IPS-20b (cell line): ENCODE data around the gene ITGAE.

Experiments
- H3K27ac ChIP-seq: one replicate; pipeline ENCODE4 v1.5.1; 2013; ENCODE audit warnings: low read length
- H3K27me3 ChIP-seq: 2 replicates; pipeline ENCODE4 v1.6.1; 2013; ENCODE audit warnings: mild to moderate bottlenecking, low read length, inconsistent platforms; ENCODE audit not compliant: insufficient read depth
- H3K36me3 ChIP-seq: 2 replicates; pipeline ENCODE4 v1.6.1; 2013; ENCODE audit warnings: low read depth, mild to moderate bottlenecking, inconsistent platforms, low read length, moderate library complexity; ENCODE audit not compliant: insufficient read depth
- H3K4me1 ChIP-seq: 2 replicates; pipeline ENCODE4 v1.6.1; 2013; ENCODE audit warnings: mild to moderate bottlenecking, control low read depth, inconsistent platforms, low read length, moderate library complexity; ENCODE audit not compliant: insufficient read depth
- H3K4me3 ChIP-seq: 2 replicates; pipeline ENCODE4 v1.5.1; 2013; ENCODE audit warnings: mild to moderate bottlenecking, low read length, inconsistent platforms
- H3K9ac ChIP-seq: 2 replicates; pipeline ENCODE4 v1.6.1; 2013; ENCODE audit warnings: low read depth, mild to moderate bottlenecking, inconsistent platforms, low read length, moderate library complexity
- H3K9me3 ChIP-seq: 2 replicates; pipeline ENCODE4 v1.6.1; 2013; ENCODE audit warnings: mild to moderate bottlenecking, low read depth, low read length, inconsistent platforms; ENCODE audit not compliant: insufficient read depth

ITGAE gene

GRCh38 chr17:3768341-3768740 lies 32.6 kb downstream of the ITGAE start:
- H3K9me3 ChIP-seq = no peaks in the 10 kb centered on the region
- no peak overlapping the region for H3K9ac ChIP-seq
- no peaks in the 10 kb centered on the region for H3K27me3 ChIP-seq
- H3K4me3 ChIP-seq = no peak overlapping the region
- no peaks in the 10 kb centered on the region for H3K4me1 ChIP-seq
- H3K27ac ChIP-seq = no peak overlapping the region
- H3K36me3 ChIP-seq = no peaks in the 10 kb centered on the region

DNA sequence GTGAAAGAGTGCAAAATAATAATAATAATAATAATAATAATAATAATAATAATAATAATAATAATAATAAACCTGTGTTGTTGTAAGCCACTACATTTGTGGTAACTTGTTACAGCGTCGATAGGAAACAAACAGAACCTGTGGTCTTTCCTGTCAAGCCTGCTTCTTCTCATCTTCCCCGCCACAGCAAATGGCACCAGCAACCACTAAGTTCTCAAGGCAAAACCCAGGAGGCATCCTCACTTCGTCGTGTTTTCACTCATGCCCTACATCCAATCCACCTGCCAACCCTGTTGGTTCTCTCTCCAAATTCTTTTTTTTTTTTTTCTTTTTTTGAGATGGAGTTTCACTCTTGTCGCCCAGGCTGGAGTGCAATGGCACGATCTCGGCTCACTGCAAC lies 34.2 kb downstream of the ITGAE start:
- Histone ChIP-seq H3K36me3 (no peaks in the 10 kb centered on the region), H3K9ac (no peak overlapping the region), H3K4me1 (no peaks in the 10 kb centered on the region), H3K27ac (no peak overlapping the region), H3K9me3 (no peaks in the 10 kb centered on the region), H3K4me3 (no peak overlapping the region), H3K27me3 (no peaks in the 10 kb centered on the region)

- H3K4me1 ChIP-seq = no peaks in the 10 kb centered on the region
- no peak overlapping the region for H3K4me3 ChIP-seq
- H3K27me3 ChIP-seq = no peaks in the 10 kb centered on the region
- H3K36me3 ChIP-seq = no peaks in the 10 kb centered on the region
- H3K9ac ChIP-seq = no peak overlapping the region
- no peaks in the 10 kb centered on the region for H3K9me3 ChIP-seq
- H3K27ac ChIP-seq = no peak overlapping the region
Observed at GRCh38 chr17:3765981-3766380, 35.0 kb downstream of the ITGAE start.

DNA sequence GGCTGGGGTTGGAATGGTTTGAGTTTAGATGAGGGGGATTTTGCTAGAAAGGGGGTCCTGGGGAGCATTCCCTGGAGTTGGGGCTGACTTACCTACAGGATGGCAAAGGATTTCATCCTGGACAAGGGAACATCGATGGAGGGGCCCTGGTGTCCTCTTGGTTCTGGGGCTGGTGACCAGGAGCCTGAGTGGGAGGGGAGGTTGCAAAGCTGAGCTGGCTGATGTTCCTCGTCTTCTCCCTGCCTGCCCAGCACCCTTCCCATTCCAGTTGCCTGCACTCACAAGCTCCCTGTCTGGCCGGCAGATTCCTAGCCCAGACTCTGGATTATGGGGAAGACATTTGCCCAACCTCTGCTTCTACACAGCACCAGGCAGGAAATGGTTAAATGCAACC lies 37.2 kb downstream of the ITGAE start:
- H3K4me3 ChIP-seq = no peak overlapping the region

DNA sequence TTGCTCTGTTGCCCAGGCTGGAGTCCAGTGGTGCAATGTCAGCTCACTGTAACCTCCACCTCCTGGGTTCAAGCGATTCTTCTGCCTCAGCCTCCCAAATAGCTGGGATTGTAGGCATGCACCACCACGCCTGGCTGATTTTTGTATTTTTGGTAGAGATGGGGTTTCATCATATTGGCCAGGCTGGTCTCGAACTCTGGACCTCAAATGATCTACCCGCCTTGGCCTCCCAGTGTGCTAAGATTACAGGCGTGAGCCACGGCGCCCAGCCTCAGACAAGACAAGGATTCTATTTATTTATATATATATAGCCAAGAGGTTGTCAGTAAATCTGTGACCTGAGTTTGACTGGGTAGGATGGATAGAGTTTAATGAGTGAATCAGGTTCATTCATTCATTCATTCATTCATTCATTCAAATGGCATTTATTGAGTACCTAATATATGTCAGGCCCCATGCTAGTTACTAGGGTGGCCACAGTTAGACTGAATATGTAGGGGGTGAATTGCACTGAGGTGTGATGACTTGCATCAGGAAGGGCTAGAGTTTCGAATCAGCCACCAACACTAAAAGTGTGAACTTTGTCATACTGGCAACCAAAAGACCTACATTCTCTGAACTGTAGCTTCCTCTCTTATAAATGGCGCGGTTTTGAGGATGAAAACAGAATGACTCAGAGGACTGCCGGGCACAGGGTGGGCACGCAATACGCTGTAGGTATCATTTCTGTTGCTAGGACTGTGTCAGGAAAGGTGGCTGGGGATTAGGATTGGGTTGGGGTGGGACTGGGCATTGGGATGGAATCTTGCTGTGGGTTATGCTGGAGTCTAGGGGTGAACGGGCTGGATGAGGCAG lies 37.8 kb downstream of the ITGAE start:
- Histone ChIP-seq H3K4me3 (no peak overlapping the region), H3K9me3 (no peaks in the 10 kb centered on the region; the same call in 1 of the 2 replicates), H3K36me3 (no peaks in the 10 kb centered on the region), H3K9ac (no peak overlapping the region), H3K27ac (no peak overlapping the region), H3K27me3 (no peaks in the 10 kb centered on the region), H3K4me1 (no peaks in the 10 kb centered on the region)

More for the DNA sequence above, 37.2 kb downstream of the ITGAE start:
- Histone ChIP-seq H3K9ac (no peak overlapping the region), H3K4me1 (no peaks in the 10 kb centered on the region), H3K9me3 (no peaks in the 10 kb centered on the region; the same call in 1 of the 2 replicates), H3K36me3 (no peaks in the 10 kb centered on the region), H3K27ac (no peak overlapping the region), H3K27me3 (no peaks in the 10 kb centered on the region)

DNA sequence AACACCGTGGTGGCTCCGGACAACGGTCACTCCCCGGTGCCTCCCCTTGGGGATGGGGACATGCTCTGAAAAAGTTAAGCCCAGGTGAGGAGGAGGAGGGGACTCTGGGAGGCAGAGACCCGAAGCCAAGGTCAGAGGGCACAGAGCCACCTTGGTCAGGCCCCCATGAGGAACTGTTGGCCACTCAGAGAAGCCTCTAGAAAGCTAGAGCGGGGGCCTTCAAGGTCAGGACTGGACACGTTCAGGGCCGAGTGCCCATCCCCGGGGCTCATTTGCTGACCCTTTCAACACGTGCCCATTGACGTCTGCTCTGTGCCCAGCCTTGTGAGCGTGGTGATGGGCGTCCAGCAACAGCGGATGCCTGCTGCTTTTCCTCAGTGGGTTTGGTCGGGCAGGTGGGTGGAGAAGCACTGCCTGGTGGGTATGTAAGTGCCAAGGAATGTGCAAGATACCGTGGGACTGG lies 39.0 kb downstream of the ITGAE start:
- Histone ChIP-seq H3K9ac (no peak overlapping the region), H3K27me3 (no peaks in the 10 kb centered on the region), H3K9me3 (no peaks in the 10 kb centered on the region; the same call in 1 of the 2 replicates), H3K27ac (no peak overlapping the region), H3K36me3 (no peaks in the 10 kb centered on the region), H3K4me3 (no peak overlapping the region), H3K4me1 (no peaks in the 10 kb centered on the region)

DNA sequence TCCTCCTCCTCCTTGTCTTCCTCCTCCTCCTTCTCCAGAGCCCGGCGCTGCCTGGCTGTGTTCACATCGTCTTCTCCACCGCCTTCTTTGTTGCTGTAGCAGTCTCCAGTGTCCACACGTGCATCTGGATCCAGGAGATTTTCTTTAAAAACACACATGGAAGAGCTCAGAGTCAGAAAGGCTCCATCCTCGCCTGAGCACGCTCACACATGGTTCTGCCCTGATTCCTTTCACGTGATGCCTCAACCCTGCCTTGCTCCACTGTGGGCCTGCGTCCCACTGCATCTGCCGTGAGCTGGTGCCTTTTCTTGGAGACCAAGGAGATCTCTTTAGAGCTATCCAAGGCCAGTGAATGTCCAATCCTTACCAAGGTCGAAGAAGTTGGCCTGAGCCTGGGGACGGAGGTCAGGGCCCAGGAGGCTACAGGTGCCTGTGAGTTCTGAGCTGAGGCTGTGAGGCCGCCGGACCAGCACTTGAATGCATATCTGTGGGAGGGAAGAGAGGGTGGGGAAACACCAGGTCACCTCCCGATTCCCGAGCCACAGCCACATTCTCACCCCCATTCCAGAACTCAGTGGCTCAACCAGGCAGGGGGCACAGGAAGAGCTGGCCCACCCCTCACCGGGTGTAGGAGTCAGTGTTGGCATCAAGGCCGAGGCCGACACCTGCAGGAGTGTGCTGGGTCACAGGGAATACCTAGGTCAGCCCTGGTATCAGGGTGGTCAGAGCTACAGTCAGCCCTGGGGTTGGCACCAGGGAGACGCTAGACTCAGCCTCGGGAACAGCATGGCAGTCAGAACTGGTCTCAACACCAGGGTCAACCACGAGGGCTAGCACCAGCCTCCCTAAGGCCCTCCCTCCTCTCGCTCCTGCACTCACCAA lies 39.7 kb downstream of the ITGAE start:
- no peaks in the 10 kb centered on the region; the same call in 1 of the 2 replicates for H3K9me3 ChIP-seq
- H3K9ac ChIP-seq = no peak overlapping the region
- no peaks in the 10 kb centered on the region for H3K36me3 ChIP-seq
- no peaks in the 10 kb centered on the region for H3K27me3 ChIP-seq
- no peaks in the 10 kb centered on the region for H3K4me1 ChIP-seq
- no peak overlapping the region for H3K27ac ChIP-seq
- H3K4me3 ChIP-seq = no peak overlapping the region

DNA sequence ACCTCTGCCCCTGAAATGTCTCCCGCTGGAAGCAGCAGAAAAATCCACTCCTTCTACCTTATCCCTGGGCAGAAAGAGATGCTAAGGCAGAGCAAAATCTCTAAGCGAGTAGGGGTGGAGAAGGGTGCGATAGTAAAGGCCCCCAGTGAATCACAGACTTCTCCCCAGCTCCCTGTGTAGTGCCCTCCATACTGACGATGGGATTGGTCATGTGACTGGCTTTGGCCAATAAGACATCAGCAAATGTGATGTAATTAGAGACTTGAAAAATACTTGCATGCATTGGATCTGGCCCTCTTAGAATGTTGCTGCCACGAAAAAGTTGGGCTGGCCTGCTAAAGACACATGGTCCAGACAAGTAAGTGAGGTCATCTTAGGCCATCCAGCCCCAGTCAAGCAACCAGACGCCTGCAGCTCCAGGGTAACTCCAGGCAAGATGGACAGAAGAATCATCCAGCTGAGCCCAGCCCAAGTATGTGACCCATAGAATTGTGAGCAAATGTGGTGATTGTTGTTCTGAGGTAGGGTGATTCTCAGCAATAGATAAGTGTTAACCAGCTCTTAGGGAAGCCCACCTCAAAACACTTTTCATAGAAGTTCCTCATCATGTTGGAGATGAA lies 41.3 kb downstream of the ITGAE start:
- no peaks in the 10 kb centered on the region for H3K36me3 ChIP-seq
- no peaks in the 10 kb centered on the region for H3K4me1 ChIP-seq
- H3K27ac ChIP-seq = no peak overlapping the region
- H3K9ac ChIP-seq = no peak overlapping the region
- no peaks in the 10 kb centered on the region for H3K27me3 ChIP-seq
- H3K9me3 ChIP-seq = no peaks in the 10 kb centered on the region; the same call in 1 of the 2 replicates
- no peak overlapping the region for H3K4me3 ChIP-seq

GRCh38 chr17:3755335-3756030 lies 45.5 kb downstream of the ITGAE start:
- Histone ChIP-seq H3K27ac (no peak overlapping the region), H3K9ac (peak overlapping the region; percentile 82; the same call in 1 of the 2 replicates), H3K27me3 (no peaks in the 10 kb centered on the region), H3K9me3 (no peaks in the 10 kb centered on the region; the same call in 1 of the 2 replicates), H3K4me3 (peak overlapping the region; percentile 83), H3K36me3 (no peaks in the 10 kb centered on the region), H3K4me1 (no peaks in the 10 kb centered on the region)

- Histone ChIP-seq H3K4me3 (peak overlapping the region; percentile 83), H3K27ac (no peak overlapping the region), H3K9ac (peak overlapping the region; percentile 82; the same call in 1 of the 2 replicates), H3K4me1 (no peaks in the 10 kb centered on the region), H3K36me3 (no peaks in the 10 kb centered on the region), H3K9me3 (no peaks in the 10 kb centered on the region), H3K27me3 (no peaks in the 10 kb centered on the region)
Observed at GRCh38 chr17:3754458-3755334, 46.3 kb downstream of the ITGAE start.
